HepG2 (cell line): ENCODE data around the gene IP6K1. TPM values are rescaled to one million over a fixed set of nuclear protein-coding genes. Genes with fewer than 3 reads are reported as not detected.

ENCODE experiments used
- EEA1 ChIP-seq: sonication (generic); formaldehyde crosslinking; IDR thresholded peaks from 2 replicates; pipeline ENCODE4 v1.5.1; 2020; ENCODE audit warnings: mild to moderate bottlenecking, missing genetic modification reagents, borderline replicate concordance
- FOXO1 ChIP-seq: sonication (generic); formaldehyde crosslinking; IDR thresholded peaks from 2 replicates; pipeline ENCODE4 v1.4.0; 2020; ENCODE audit warnings: missing genetic modification reagents
- FOXO4 ChIP-seq: sonication (generic); formaldehyde crosslinking; conservative IDR thresholded peaks from 2 replicates; pipeline ENCODE4 v1.8.1; 2023; ENCODE audit warnings: missing genetic modification reagents
- GATAD2A ChIP-seq: IDR thresholded peaks from 2 replicates; pipeline ENCODE4 v1.6.1; 2016
- HNRNPL ChIP-seq: fragments of 200-400 bp; formaldehyde crosslinking; IDR thresholded peaks from 2 replicates; pipeline ENCODE4 v1.6.1; 2017; ENCODE audit warnings: mild to moderate bottlenecking, low read depth, low read length
- MAFF ChIP-seq: IDR thresholded peaks from 2 replicates; pipeline ENCODE4 v1.6.1; 2011; ENCODE audit warnings: low read depth, low read length, improper control_type of control experiment
- MED8 ChIP-seq: sonication (generic); formaldehyde crosslinking; IDR thresholded peaks from 2 replicates; pipeline ENCODE4 v1.8.1; 2023; ENCODE audit warnings: mild to moderate bottlenecking, missing genetic modification reagents; ENCODE audit not compliant: insufficient replicate concordance
- MLXIP ChIP-seq: sonication (generic); formaldehyde crosslinking; IDR thresholded peaks from 2 replicates; pipeline ENCODE4 v1.9.0; 2021; ENCODE audit warnings: missing genetic modification reagents, borderline replicate concordance
- NFE2L2 ChIP-seq: fragments of 150-350 bp; IDR thresholded peaks from 2 replicates; pipeline ENCODE4 v1.6.1; 2014; ENCODE audit warnings: low read length
- NONO ChIP-seq, 2 experiments: fragments of 450-650 bp in 1 of 2; sonication (generic) in 1 of 2; formaldehyde crosslinking in 1 of 2; IDR thresholded peaks in 1 of 2; conservative IDR thresholded peaks in 1 of 2; 2 replicates each; pipeline versions ENCODE4 v1.6.1 to v1.8.0; 2017 to 2022; ENCODE audit warnings: mild to moderate bottlenecking in 1 of 2, missing genetic modification reagents in 1 of 2, moderate library complexity in 1 of 2
- POLR2G ChIP-seq: fragments of 200-400 bp; formaldehyde crosslinking; IDR thresholded peaks from 2 replicates; pipeline ENCODE4 v1.6.1; 2018; ENCODE audit warnings: mild to moderate bottlenecking, low read depth, low read length, moderate library complexity
- SIN3B ChIP-seq: fragments of 150-350 bp; IDR thresholded peaks from 2 replicates; pipeline ENCODE4 v1.6.1; 2014; ENCODE audit warnings: low read length
- SP1 ChIP-seq, 2 experiments: fragments of 450-650 bp in 1 of 2; sonication (generic) in 1 of 2; formaldehyde crosslinking in 1 of 2; IDR thresholded peaks; 2 replicates each; pipeline versions ENCODE4 v1.4.0 to v1.6.1; 2016 to 2020; ENCODE audit warnings: missing genetic modification reagents in 1 of 2
- USF2 ChIP-seq, 2 experiments: sonication (generic) in 1 of 2; formaldehyde crosslinking in 1 of 2; IDR thresholded peaks; 2 replicates each; pipeline versions ENCODE4 v1.5.1 to v1.6.1; 2011 to 2020; ENCODE audit warnings: borderline replicate concordance in 1 of 2, low read depth in 1 of 2, low read length in 1 of 2, mild to moderate bottlenecking in 1 of 2, missing genetic modification reagents in 1 of 2, moderate library complexity in 1 of 2
- ZNF180 ChIP-seq: sonication (generic); formaldehyde crosslinking; IDR thresholded peaks from 2 replicates; pipeline ENCODE4 v1.4.0; 2020; ENCODE audit warnings: low read depth, missing genetic modification reagents, borderline replicate concordance
- ZNF280D ChIP-seq: sonication (generic); formaldehyde crosslinking; IDR thresholded peaks from 2 replicates; pipeline ENCODE4 v1.5.1; 2020; ENCODE audit warnings: mild to moderate bottlenecking, missing genetic modification reagents
- ZNF451 ChIP-seq: sonication (generic); formaldehyde crosslinking; IDR thresholded peaks from 2 replicates; pipeline ENCODE4 v1.5.0; 2020; ENCODE audit warnings: mild to moderate bottlenecking, missing genetic modification reagents
- ZNF816 ChIP-seq: sonication (generic); formaldehyde crosslinking; IDR thresholded peaks from 2 replicates; pipeline ENCODE4 v1.8.0; 2022; ENCODE audit warnings: missing genetic modification reagents, mild to moderate bottlenecking, borderline replicate concordance
- polyA plus RNA-seq, 8 experiments: library from polyadenylated mRNA; depleted of rRNA in 3 of 8; stranded (reverse) in 7 of 8; unstranded in 1 of 8; fragments of >200 nt; fragmentation: Illumina TruSeq in 4 of 8; extraction: Trizol in 4 of 8; gene quantifications; 2 replicates each; pipeline versions ENCODE4 v1.2.1 to v1.2.3, GENCODE V29; 2011 to 2016; ENCODE audit warnings: low read depth in 4 of 8, missing spikeins in 1 of 8, mixed read lengths in 1 of 8; ENCODE audit not compliant: insufficient read depth in 1 of 8
- total RNA-seq, 5 experiments: library from RNA; depleted of rRNA; stranded (reverse); fragments of >200 nt; fragmentation: Illumina TruSeq; extraction: Trizol; gene quantifications; 2 replicates each; pipeline ENCODE4 v1.2.3, GENCODE V29; 2016; ENCODE audit warnings: low read depth in 1 of 5

The IP6K1 gene
- total and polyA plus RNA-seq, 2 of the 13 experiments (the other 11 are each of a cell fraction or from before 2014, with no cell fraction given): 17.7 to 29.7 TPM

- TF ChIP-seq ZNF280D (CRISPR knock-in tag): no peak
- TF ChIP-seq MAFF: no peak
- TF ChIP-seq NFE2L2: no peak
- no peak for TF ChIP-seq NONO (IDR thresholded peaks at IDR 0.05)
- peak; percentile 91 for TF ChIP-seq NONO (CRISPR knock-in tag; conservative IDR thresholded peaks at IDR 0.05)
- no peak for TF ChIP-seq SP1 (IDR thresholded peaks at IDR 0.05)
- peak; percentile 53 for TF ChIP-seq SP1 (CRISPR knock-in tag; IDR thresholded peaks at IDR 0.05)
- TF ChIP-seq MED8 (CRISPR knock-in tag): peak; percentile 58
- no peak for TF ChIP-seq ZNF451
- TF ChIP-seq ZNF816 (CRISPR knock-in tag): no peak
- no peak for TF ChIP-seq MLXIP (CRISPR knock-in tag)
- TF ChIP-seq USF2 (IDR thresholded peaks at IDR 0.05; ENCODE audit: low read depth, low read length): no peak
- TF ChIP-seq USF2 (CRISPR knock-in tag; IDR thresholded peaks at IDR 0.05; ENCODE audit: borderline replicate concordance): no peak
- peak; percentile 77; the same call in 1 of the 2 replicates for TF ChIP-seq POLR2G
- 0 out of 2 replicates have a peak, but pooled peaks have one; percentile 47 for TF ChIP-seq HNRNPL
- no peak; the same call in 1 of the 2 replicates for TF ChIP-seq EEA1 (CRISPR knock-in tag)
- no peak for TF ChIP-seq GATAD2A (CRISPR knock-in tag)
- peak; percentile 3; the same call in 1 of the 2 replicates for TF ChIP-seq ZNF180 (CRISPR knock-in tag)
- no peak for TF ChIP-seq SIN3B
- TF ChIP-seq FOXO4 (CRISPR knock-in tag): no peak
- TF ChIP-seq FOXO1 (CRISPR knock-in tag): no peak; the same call in 1 of the 2 replicates
Measured at GRCh38 chr3:49723628-49724551, 62.5 kb downstream of the IP6K1 start, which contains the start of gene GMPPB (continued).
